Activated CD4-positive, alpha-beta T cell treated with anti-CD3 and anti-CD28 coated beads, Interleukin-2, amount 50 U/mL, for 48 hours (primary cell): ENCODE data around the gene DENND6B.

ENCODE experiments used
- DNase-seq, 2 experiments: peaks; one replicate each; pipeline ENCODE4 v3.0.0-alpha.2; 2020

Gene DENND6B

DNA sequence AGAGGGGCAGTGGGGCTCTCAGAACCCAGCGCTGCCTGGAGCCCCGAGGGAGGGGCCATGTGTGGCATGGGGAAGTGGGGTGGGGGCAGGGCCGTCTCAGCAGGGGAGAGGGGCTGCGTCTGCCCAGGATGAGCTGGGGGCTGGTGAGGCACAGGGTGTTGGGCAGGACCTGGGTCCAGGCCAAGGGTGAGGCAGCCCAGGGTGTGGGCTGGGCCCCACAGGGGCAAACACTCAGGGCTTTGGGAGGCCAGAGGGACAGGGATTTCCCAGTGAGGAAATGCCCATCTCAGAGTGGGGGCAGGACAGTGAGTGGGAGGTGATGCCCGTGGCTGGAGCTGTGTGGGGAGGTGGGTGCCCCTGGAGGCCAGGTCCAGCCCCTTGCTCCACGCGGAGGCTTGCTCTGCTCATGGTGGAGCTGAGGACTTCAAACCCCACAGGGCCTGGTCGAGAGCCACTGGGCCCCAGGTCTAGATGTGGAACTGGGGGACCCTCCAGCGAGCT lies 24.7 kb downstream of the DENND6B start:
- no peak for DNase-seq

DNA sequence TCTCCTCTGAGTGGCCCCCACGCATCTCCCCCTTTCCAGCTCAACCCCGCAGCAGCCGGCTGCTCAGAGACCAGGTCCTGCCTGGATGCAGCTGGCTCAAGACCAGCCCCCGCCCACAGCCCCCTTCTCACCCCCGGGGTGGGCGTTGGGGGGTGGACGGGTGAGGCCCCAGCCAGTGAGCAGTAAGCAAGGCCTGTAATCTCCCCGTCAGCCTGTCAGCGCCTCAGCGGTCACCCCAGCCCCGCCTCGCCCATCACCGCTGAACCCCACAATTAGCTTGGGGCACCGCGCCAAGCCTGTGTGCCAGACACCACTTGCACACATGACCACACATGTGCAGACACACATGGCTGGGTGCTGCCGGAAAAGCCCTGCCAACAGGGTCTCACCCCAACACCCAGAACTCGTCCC lies 25.2 kb downstream of the DENND6B start:
- DNase-seq: no peak

DNA sequence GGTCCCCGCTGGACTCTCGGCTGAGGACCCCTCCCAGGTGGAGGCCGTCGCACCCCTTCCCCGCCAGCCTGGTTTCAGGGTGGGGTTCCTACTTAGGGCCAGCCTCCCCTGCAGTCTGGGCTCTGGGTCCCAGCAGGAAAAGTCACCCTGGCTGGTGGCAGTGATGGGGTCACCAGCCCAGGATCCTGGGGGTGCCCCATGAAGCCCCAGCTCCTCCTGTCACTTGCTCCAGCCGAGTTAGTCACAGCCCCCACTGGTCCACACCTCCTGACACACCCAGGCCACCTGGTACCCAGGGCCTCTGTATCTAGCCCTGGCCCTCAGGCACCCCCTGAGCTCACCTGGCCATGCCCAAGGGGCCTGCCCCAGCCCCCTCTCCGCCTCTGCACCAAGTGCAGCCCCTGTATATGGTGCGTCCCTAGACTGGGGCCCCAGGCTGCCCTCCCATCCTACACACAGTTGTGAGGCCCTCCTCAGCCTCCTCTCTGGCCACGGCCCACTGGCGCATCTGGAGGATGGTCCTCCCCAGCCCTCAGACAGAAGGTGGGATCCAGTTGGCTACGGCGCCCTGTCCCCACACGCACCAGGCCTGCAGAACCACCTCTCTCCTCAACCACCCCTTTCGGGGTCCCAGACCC lies 26.1 kb downstream of the DENND6B start:
- no peak for DNase-seq

DNA sequence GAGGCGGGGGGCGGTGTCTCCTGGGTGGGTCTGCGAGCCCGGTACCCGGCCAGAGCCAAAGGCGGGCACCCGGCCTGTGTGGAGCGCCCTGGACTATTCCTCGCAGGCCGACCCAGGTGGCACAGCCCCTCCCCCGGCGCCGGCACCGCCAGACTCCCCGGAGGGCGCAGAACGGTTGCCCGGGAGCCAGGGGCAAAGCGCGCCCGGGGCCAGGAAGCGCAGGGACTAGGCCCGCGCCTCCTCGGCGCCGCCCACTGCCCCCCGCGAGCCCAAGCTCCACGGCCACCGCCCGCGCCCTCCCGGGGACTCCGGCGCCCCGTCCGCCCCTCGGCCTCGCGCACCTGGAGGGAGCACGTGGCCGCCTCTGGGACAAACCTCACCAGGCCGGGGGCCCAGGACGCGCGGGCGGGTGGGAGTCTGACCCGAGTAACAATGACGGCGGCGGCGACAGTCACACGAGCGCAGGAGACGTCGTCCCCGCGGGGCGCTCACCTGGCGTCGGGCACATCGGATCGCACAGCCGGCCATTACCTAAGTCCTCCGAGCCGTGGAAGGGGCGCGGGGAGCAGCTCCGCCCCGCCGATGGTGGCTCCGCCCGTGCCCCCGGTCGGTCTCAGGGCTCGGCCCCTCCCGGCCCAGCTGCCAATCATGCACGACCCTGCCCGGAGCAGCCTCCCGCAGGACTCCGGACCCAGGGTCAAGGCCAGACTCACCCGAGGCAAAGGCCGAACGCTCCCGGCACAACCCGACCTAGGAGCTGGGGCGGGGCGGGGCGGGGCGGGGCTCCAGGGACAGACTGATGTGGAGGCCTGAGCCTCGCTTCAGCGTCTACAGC lies 26.8 kb downstream of the DENND6B start:
- DNase-seq: no peak

DNA sequence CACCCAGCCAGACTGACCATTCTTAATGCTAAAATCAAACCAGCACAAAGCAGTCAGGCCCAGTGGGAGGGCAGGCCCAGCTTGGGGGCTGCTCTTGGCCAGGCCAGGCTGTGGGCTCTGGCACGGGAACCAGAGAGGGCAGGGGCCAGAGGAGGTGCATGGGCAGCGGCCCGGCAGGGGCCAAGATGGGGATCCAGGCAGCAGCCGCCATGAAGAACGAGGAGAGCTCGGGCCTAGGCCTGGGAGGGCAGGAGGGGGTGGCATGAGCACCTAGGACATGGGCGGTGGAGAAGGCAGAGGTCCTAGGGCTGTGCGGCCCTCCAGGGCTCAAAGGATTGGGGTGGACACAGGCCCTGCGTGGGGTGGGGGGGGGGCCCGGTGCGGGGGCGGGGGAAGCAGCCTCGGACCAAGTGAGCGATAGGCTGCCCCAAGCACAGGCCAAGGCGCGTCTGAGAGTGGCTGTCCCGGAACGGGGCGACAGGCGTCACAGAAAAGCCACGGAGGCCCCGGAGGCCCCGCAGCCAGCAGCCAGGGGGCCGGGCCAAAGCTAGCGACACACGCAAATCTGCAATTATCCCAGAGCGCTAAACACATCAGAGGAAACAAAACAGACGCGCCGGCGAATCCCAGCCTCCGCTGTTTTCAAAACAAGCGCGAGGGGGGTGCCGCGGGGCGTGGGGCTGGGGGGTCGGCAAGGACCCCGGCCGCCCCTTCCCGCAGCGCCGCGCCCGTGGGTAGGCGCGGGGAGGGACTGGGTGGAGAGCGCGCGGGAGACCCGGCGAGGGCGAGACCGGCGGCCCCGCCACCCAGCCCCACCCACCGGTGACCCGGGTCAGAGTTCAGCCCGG lies 27.7 kb downstream of the DENND6B start:
- no peak for DNase-seq

DNA sequence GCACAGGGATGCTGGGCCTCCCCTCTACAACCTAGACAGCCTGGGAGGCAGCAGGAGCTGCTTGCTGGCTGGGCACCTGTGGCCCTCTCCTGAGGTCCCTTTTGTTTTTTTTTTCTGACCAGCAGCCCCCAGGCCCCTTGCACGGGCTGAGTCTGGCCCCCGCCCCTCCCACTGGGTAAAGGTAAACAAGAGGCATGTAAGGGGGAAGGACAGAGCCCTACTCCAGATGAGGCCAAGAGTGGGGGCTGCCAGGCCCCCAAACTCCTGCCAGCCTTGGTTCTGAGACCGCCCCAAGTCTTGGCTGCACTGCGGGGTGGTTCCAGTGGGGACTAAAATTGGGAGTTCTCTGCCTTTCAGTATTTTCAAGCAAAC lies 28.6 kb downstream of the DENND6B start:
- DNase-seq: no peak

DNA sequence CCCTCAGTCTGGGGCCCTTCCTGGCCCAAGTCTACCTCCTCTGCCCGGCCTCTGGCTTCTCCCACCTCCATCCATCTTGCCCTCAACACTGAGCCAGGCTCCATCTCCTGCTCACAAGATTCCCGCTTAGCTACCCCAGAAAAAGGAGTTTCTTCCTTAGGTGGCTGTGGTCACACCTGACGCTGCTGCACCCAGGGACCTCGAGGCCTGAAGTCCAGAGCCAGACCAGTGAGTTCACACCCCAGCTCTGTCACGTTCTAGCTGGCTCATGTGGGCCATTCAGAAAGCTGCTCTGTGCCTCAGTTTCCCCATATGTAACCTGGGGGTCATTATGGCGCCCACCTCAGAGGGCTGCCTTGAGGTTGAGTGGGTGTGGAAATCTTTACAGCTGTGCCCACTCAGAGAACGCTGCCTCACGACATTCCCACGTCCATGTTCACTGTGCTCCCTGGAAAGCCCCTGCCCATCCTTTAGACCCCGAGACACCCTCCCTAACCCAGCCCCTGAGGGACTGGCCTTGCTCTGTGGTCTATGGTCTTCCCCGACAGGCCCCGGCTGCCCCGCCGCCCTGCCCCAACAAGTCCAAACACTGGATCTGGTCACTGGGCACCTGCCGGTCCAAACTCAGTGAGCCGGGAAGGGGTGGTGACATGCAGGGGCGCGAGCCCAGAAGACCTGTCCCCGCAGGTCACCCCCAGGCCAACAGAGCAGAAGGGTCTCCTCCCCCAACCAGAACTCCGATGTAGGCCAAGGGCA lies 29.1 kb downstream of the DENND6B start:
- no peak for DNase-seq

DNA sequence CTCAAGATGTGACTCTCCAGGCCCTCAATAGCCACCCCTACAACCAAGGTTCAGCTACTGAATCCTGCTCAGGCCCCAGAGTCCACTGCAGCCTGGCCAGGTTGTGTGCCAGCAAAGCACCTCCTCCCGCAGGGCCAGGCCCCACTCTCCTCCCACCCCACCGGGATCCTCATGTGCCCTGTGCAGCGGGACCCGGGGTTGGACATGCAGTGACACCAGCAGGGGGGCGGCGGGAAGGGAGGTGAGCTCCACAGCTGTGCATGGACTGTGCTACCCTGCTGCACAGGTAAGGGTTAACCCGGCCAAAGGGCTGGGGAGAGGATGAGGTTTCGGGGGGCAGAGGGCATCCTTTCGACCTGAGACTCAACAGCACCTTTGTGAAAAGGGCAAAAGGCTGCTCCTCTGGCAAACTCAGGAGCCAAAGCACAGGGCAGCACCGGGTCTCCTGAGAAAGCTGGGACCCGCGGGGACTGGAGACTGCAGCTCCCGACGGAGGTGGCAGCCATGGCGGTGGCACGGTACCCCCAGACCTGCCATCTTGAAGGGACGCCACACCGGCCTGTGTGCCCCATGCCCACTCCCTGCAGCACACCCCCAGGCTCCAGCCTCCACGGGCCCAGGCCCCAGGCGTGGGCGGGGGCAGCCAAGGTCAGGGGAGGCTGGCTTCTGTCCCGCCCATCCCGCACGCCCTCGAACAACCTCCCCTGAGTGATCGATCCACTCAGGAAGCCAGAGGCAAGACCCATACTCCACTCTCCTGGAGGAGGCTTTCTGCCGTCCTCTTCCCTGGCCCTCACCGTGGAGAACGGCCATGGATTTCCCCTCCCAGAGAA lies 29.9 kb downstream of the DENND6B start:
- DNase-seq: no peak

DNA sequence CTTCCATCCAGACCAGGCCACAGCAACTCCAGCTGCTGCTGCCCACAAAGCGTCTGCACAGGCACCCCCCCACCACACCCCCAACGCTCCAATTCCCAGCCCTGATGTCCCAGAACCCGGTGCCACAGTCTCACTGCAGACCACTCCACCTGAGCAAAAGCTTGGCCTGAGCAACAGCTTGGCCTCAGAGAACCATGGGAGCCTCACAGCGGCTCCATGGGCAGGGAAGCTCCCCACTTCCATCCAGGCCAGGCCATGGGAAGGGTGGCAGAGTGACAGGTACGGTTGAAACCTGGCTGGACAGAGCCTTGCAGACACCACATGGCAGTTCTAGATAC lies 32.5 kb downstream of the DENND6B start:
- no peak for DNase-seq

DNA sequence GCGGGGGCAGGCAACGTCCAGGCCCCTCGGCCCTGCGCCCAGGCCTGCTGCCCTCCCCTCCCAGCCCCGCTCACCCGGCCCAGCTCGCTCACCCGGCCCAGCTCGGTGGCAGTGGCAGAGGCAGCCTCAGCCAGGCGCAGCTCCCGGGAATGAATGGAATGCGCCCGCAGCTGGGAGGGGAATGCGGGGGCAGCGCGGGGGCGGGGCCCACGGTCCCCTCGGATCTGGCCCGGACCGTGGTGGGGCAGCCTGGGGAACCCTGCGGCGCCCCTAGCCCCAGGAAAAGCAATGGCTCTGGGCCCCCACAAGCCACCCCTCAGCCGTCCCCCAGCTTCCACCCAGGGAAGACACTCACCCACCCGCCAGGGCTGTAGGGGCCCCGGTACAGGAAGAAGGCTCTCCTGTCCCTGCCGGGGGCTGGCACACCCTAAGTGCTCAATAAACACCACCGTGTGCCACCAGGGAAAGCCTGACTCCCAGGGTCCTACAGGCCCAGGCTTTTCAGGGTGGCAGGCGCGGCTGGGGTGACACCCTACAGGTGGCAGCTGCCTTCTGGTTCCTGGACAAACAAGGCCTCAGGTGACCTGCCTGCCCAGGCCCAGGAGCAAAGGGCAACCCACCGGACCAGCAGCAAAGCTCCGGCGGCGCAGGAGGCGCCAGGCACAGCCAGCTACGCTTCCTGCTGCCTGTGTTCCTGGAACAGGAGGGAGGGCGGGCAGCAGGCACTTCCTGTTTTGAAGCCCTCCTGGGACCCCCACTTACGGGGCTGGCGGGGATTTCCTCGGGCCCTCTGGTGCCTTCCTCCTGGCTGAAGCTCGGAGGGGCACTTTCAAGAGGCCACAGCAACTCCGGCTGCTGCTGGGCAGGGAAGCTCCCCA lies 33.1 kb downstream of the DENND6B start:
- DNase-seq: no peak

DNA sequence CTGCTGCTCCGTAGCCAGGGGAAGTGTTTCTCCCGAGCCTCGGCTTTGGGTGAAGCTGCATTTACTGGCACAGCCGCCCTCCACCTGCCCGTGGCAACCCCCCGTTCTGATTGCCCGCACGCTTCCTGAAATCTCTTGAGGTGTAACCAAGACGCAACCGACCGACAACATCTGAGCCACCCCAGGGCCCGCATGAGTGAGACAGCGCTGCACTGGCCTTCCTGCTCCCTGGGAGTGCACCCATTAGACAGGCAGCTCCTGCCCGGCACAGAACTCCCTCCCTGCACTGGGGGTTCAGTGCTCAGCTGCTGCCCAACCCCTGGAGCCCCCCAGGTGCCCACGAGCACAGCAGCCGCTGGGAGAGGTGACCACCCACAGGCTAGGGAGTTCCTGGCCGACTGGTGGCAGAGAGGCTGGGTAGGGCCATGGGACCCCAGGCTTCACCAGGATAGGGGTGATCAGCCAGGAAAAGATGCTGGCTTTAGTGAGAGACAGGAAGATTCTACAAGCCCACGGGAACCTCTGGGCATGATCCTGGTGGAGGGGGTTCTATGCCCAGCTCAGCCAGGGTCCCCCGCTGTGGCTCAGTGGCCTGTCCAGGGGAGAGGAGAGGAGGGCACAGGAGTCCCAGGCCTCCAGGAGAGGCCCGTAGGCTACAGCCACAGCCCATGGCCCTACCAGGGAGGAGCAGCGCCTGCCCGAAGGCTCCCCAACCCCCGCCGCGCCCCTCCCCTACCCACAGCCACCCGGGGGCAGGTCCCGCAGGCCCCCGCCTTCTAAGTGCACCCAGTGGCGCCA lies 34.0 kb downstream of the DENND6B start:
- no peak for DNase-seq

DNA sequence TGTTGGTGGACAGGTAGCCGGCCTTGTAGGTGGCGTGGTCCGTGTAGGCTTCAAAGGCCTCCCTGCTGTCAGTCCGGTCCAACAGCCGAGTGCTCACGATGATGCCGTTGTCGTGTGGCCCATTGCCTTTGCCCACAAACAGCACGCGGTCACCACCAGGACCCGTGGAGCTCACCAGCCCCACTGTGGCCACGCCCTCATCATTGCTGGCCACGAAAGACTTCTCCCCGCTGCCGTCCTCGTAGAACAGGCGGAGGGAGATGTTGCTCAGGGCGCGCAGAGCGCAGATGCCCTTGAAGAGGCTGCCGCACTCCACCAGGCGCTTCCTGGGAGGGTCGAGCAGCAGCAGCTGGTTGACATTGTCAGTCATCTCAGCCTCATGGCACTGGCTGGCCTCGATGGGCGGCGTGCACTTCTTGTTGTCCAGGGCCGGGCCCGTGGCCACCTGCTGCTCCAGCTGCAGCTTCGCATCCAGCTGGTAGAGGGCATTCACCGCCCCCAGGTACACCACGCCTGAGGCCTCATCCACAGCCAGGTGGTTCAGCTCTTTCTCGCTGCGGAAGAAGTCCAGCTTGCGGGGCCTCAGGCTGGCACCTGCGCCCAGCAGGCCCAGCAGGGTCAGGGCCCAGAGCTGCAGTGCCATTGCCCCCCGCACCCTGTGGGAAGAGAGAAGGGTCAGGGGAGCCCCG lies 36.7 kb downstream of the DENND6B start:
- no peak for DNase-seq

DNA sequence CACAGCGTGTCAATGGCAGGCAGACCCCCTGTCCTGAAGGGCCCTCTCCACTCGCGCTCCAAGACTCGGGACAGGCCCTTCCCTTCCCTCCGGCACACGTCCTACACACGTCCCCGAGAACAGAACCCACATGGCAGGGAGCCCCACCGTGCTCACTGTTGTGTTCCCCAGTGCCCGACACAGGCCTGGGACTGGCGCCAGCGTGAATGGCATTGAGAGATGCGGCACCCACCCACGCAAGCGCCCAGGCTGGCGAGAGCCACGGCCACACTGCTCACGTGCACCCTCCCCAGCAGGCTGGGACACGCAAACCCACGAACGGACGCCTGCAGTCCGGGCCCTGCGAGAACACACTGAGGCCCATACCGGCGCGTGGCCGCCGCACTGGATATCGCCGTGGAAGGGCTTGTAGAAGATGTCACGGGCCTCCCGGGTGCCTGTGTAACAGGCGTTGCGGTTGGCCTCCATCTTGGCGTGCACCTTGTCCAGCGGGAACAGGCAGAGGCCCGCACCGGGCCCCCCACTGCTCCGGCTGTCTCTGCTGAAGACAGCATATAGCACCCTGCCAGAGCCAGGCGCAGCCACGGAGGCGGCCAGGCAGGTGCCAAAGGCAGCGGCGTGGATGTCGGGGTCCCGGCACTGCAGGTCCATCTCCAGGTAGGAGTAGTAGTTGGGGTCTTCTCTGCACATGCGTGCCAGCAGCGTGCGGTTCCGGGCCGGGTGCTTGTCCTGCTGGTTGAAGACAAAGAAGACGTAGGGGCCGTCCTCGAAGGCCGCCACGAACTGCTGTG lies 37.5 kb downstream of the DENND6B start:
- no peak for DNase-seq

DNA sequence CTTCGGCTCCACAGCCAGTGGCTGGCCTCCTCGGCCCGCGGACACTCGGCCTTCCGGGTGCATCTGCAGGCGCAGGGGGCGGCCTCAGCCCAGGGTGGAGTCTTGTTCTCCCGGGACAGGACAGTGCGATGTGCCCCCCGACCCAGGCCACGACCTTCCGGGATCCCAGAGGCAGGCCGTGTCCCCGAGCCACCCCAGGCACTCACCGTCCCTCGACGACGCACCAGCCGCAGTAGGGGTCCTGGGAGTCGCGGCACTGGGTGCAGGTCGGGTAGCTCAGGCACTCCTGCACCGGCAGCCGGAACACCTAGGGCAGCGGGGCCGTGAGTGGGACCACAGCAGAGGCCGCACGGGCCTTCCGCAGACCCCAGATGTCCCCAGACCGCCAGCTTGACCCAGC lies 39.1 kb downstream of the DENND6B start:
- DNase-seq: no peak

DNA sequence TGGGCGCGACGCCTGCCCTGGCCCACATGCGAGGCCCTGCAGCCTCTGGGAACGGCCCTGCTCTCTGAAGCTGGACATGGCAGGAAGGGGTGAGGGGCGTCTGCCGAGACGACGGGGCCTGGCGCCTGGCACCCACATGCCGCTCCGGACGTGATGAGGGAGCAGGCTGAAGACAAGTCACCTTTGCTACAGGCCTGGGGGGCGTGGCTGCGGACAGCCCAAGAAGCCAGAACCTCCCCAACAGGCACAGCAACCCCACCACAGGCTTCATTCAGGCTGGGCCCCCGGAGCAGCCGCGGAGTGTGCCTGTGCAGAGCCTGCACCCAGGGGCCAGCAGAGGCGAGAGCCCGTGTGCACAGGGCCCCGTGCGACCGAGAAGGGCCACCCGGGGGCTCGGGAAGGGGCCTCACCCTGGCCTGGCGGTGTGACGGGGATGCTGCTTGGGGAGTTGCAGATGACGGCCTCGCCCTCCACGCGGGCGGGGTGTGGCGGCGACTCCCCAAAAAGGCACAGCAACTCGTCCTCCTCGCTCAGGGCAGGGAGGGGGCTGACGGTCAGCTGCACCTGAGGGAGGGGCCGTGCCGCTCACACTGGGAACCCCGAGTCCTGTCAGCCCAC lies 40.0 kb downstream of the DENND6B start:
- DNase-seq: no peak

DNA sequence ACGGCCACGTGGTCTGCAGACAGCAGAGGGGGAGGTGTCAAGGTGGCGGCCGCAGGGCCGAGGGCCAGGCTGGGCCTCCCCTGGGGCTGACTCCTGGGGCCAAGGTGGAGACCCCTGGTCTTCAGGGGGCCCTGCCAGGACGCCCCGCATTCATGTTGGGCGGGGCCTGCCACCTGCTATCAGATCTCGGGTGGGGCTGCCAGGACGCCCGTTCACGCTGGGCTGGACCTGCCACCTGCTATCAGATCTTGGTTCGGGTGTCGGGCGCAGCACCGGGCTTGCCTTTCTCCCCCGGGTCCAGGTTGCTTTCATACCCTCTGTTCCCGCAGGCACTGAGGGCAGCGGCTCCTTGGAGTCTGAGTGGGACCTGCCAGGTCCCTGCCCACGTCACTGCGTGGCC lies 40.5 kb downstream of the DENND6B start:
- no peak for DNase-seq

DNA sequence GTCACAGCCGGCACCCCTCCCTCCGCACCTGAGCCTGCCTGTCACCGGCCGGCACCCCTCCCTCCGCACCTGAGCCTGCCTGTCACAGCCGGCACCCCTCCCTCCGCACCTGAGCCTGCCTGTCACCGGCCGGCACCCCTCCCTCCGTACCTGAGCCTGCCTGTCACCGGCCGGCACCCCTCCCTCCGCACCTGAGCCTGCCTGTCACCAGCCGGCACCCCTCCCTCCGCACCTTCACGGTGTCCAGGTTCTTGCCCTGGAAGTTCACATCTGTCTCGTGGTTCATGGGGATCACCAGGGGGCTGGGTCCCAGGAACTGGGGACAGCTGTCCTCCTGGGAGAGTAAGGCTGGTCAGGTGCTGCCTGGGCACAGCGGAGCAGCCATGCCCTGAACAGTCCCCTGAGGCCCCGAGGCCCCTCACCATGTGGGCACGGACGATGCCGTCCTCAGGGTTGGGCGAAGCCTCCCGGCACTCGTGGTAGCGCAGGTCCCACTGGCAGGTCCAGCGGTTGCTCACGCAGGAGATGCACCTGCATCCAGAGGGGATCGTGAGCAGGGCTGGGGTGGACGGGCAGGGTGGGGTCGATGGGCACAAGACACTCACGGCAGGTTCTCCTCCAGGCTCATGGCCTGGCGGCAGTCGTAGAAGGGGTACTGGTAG lies 41.1 kb downstream of the DENND6B start:
- no peak for DNase-seq

DNA sequence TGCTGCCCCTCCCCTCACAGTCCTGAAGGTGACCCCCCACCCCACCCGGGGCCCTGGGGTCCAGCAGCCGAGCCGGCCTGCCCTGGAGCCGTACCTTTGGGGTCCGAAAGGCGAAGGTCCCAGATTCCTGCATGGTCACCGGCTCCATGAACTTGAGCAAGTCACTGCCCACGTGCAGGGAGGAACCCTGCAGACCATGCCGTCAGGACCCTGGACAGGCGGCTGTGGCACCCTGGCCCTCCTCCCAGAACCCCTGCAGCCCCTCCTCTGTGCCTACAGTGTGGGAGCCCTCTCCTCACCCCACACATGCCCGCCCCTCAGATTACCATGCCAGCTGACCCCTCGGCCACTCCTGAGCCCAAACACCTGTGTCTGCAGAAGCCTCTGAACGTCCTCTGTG lies 42.3 kb downstream of the DENND6B start:
- no peak for DNase-seq
